H9 (cell line): ENCODE measurements around the gene FAM149A. TPM values are rescaled to one million over a fixed set of nuclear protein-coding genes. Genes with fewer than 3 reads are reported as not detected.

Source experiments
- DNase-seq: peaks from one replicate; pipeline ENCODE4 v3.0.0-alpha.2; 2017
- H2AFZ ChIP-seq: one replicate; pipeline ENCODE4 v1.6.1; 2013; ENCODE audit warnings: mild to moderate bottlenecking, low read length, control low read depth, moderate library complexity
- H2AK5ac ChIP-seq: 2 replicates; pipeline ENCODE4 v1.6.1; 2013; ENCODE audit warnings: low read length, control low read depth, mixed read lengths; ENCODE audit not compliant: insufficient read length
- H2BK120ac ChIP-seq: one replicate; pipeline ENCODE4 v1.6.1; 2013; ENCODE audit warnings: low read depth, mild to moderate bottlenecking, low read length, control low read depth, inconsistent platforms; ENCODE audit not compliant: poor library complexity, severe bottlenecking
- H2BK12ac ChIP-seq: 2 replicates; pipeline ENCODE4 v1.6.1; 2013; ENCODE audit warnings: low read length, control low read depth, mixed read lengths, low read depth; ENCODE audit not compliant: insufficient read length
- H2BK15ac ChIP-seq: 2 replicates; pipeline ENCODE4 v1.6.1; 2013; ENCODE audit warnings: low read depth, low read length, control low read depth
- H2BK20ac ChIP-seq: one replicate; pipeline ENCODE4 v1.6.1; 2013; ENCODE audit warnings: low read depth, mild to moderate bottlenecking, low read length, control low read depth, inconsistent platforms; ENCODE audit not compliant: poor library complexity, severe bottlenecking
- H2BK5ac ChIP-seq: 2 replicates; pipeline ENCODE4 v1.6.1; 2013; ENCODE audit warnings: low read length, control low read depth, mixed read lengths; ENCODE audit not compliant: insufficient read length
- H3K14ac ChIP-seq: 2 replicates; pipeline ENCODE4 v1.6.1; 2013; ENCODE audit warnings: low read length, control low read depth; ENCODE audit not compliant: insufficient read depth
- H3K18ac ChIP-seq: 2 replicates; pipeline ENCODE4 v1.6.1; 2013; ENCODE audit warnings: low read depth, mild to moderate bottlenecking, mixed read lengths, low read length, control low read depth; ENCODE audit not compliant: insufficient read length
- H3K23ac ChIP-seq: 2 replicates; pipeline ENCODE4 v1.6.1; 2013; ENCODE audit warnings: low read length, control low read depth, mixed read lengths, low read depth; ENCODE audit not compliant: insufficient read length
- H3K23me2 ChIP-seq: 2 replicates; pipeline ENCODE4 v1.6.1; 2013; ENCODE audit warnings: low read depth, mild to moderate bottlenecking, mixed read lengths, low read length, control low read depth; ENCODE audit not compliant: insufficient read length, poor library complexity, severe bottlenecking
- H3K27ac ChIP-seq: 2 replicates; pipeline ENCODE4 v1.5.1; 2013; ENCODE audit warnings: low read length, control low read depth, mixed read lengths, low read depth; ENCODE audit not compliant: insufficient read length
- H3K27me3 ChIP-seq: 2 replicates; pipeline ENCODE4 v1.6.1; 2013; ENCODE audit warnings: low read length, control low read depth, inconsistent platforms; ENCODE audit not compliant: insufficient read depth
- H3K4ac ChIP-seq: 2 replicates; pipeline ENCODE4 v1.6.1; 2013; ENCODE audit warnings: low read depth, mild to moderate bottlenecking, control low read depth, inconsistent platforms, low read length, moderate library complexity
- H3K4me1 ChIP-seq: 2 replicates; pipeline ENCODE4 v1.6.1; 2013; ENCODE audit warnings: low read length, control low read depth, inconsistent platforms; ENCODE audit not compliant: insufficient read depth
- H3K4me2 ChIP-seq: 2 replicates; pipeline ENCODE4 v1.6.1; 2013; ENCODE audit warnings: low read length, control low read depth, mixed read lengths; ENCODE audit not compliant: insufficient read length, insufficient read depth
- H3K56ac ChIP-seq: 2 replicates; pipeline ENCODE4 v1.6.1; 2013; ENCODE audit warnings: low read depth, mild to moderate bottlenecking, mixed read lengths, low read length, control low read depth; ENCODE audit not compliant: insufficient read length
- H3K79me1 ChIP-seq: 2 replicates; pipeline ENCODE4 v1.6.1; 2013; ENCODE audit warnings: low read depth, mild to moderate bottlenecking, moderate library complexity, low read length, control low read depth, inconsistent platforms; ENCODE audit not compliant: insufficient read depth, poor library complexity, severe bottlenecking
- H3K79me2 ChIP-seq: 2 replicates; pipeline ENCODE4 v1.6.1; 2013; ENCODE audit warnings: low read length, control low read depth, inconsistent platforms; ENCODE audit not compliant: insufficient read depth
- H3K9ac ChIP-seq: 2 replicates; pipeline ENCODE4 v1.6.1; 2013; ENCODE audit warnings: low read length, control low read depth, mixed read lengths; ENCODE audit not compliant: insufficient read length; ENCODE audit errors: extremely low read depth
- H3K9me3 ChIP-seq: one replicate; pipeline ENCODE4 v1.6.1; 2013; ENCODE audit warnings: low read depth, low read length, inconsistent platforms; ENCODE audit not compliant: control insufficient read depth
- H3T11ph ChIP-seq: one replicate; pipeline ENCODE4 v1.6.1; 2013; ENCODE audit warnings: mild to moderate bottlenecking, low read length, control low read depth, inconsistent platforms
- H4K20me1 ChIP-seq: one replicate; pipeline ENCODE4 v1.6.1; 2013; ENCODE audit not compliant: control insufficient read depth, insufficient read length, insufficient read depth
- H4K5ac ChIP-seq: 2 replicates; pipeline ENCODE4 v1.6.1; 2013; ENCODE audit warnings: low read depth, mild to moderate bottlenecking, mixed read lengths, low read length, control low read depth; ENCODE audit not compliant: insufficient read length
- H4K8ac ChIP-seq: replicated peaks from 2 replicates; pipeline ENCODE4 v1.6.1; 2013; ENCODE audit warnings: low read length, control low read depth, mixed read lengths, low read depth; ENCODE audit not compliant: insufficient read length
- H4K91ac ChIP-seq: 2 replicates; pipeline ENCODE4 v1.6.1; 2013; ENCODE audit warnings: low read depth, mild to moderate bottlenecking, moderate library complexity, mixed read lengths, low read length, control low read depth; ENCODE audit not compliant: insufficient read length
- H3K27ac Mint-ChIP-seq, 3 experiments: 2 replicates in 2 of 3; 3 replicates in 1 of 3; pipeline ENCODE4 v1.8.0; 2020 to 2021; ENCODE audit warnings: mixed read lengths in 3 of 3, mild to moderate bottlenecking in 1 of 3, moderate library complexity in 1 of 3
- H3K27me3 Mint-ChIP-seq: 2 replicates; pipeline ENCODE4 v1.8.0; 2021; ENCODE audit warnings: low read depth, mild to moderate bottlenecking, moderate library complexity, mixed read lengths
- H3K36me3 Mint-ChIP-seq, 3 experiments: 2 replicates in 2 of 3; 3 replicates in 1 of 3; pipeline ENCODE4 v1.8.0; 2020 to 2021; ENCODE audit warnings: low read depth in 3 of 3, mixed read lengths in 3 of 3; ENCODE audit not compliant: insufficient read depth in 1 of 3
- H3K4me1 Mint-ChIP-seq, 2 experiments: 2 replicates each; pipeline ENCODE4 v1.8.0; 2020; ENCODE audit warnings: mixed read lengths in 2 of 2
- H3K4me3 Mint-ChIP-seq, 2 experiments: 2 replicates in 1 of 2; 3 replicates in 1 of 2; pipeline ENCODE4 v1.8.0; 2020 to 2021; ENCODE audit warnings: mild to moderate bottlenecking in 2 of 2, mixed read lengths in 2 of 2, moderate library complexity in 1 of 2
- H3K9me3 Mint-ChIP-seq, 2 experiments: 2 replicates in 1 of 2; 3 replicates in 1 of 2; pipeline ENCODE4 v1.8.0; 2020; ENCODE audit warnings: mild to moderate bottlenecking in 2 of 2, mixed read lengths in 2 of 2, moderate library complexity in 1 of 2
- WGBS: extraction: QIAGEN DNeasy Blood & Tissue Kit; methylation state at CpG from one replicate; pipeline ENCODE4 v1.1.7; 2013; ENCODE audit warnings: missing lambda C conversion rate, low lambda C conversion rate, mixed read lengths; ENCODE audit not compliant: insufficient read length; ENCODE audit errors: extremely low coverage; 5-methylcytosine and 5-hydroxymethylcytosine counted together
- total RNA-seq: library from RNA; stranded (reverse); gene quantifications from 2 replicates; pipeline ENCODE4 v1.2.1, GENCODE V29; 2021
- TF ChIP-seq, protein P1 (sequence below): fragments of 200-600 bp; sonication (generic); conservative IDR thresholded peaks from 3 replicates; pipeline ENCODE4 v1.8.0; 2021; ENCODE audit warnings: antibody characterized with exemption, mild to moderate bottlenecking

FAM149A gene
- total RNA-seq, 1 experiment from 2014 or later: 5.9 TPM

GRCh38 chr4:186097386-186097785, 7.1 kb upstream of the FAM149A start:
- no peak overlapping the region for H3K27ac Mint-ChIP-seq

More at GRCh38 chr4:186097386-186097785, 7.1 kb upstream of the FAM149A start:
- H3K27me3 ChIP-seq: no peaks in the 10 kb centered on the region
- no peaks in the 10 kb centered on the region for H3K79me2 ChIP-seq
- no peaks in the 10 kb centered on the region for H3K4me1 ChIP-seq
- H3K27me3 Mint-ChIP-seq: peaks cover 9% of the 10 kb centered on the region
- no peak for DNase-seq
- no peak overlapping the region for H4K5ac ChIP-seq
- H4K20me1 ChIP-seq: no peaks in the 10 kb centered on the region
- H3K4me1 Mint-ChIP-seq: peaks cover 6 to 8% of the 10 kb centered on the region in 2 experiments; a peak in 3 of 4 replicates
- H3K23ac ChIP-seq: no peak overlapping the region
- no peak overlapping the region for H2AFZ ChIP-seq
- H3K27ac ChIP-seq: no peak overlapping the region
- H3K9me3 Mint-ChIP-seq: no peaks in the 10 kb centered on the region
- no peak overlapping the region for H3K9ac ChIP-seq
- H3K36me3 Mint-ChIP-seq: no peaks in the 10 kb centered on the region
- no peak overlapping the region for H2BK20ac ChIP-seq
- no peak overlapping the region for H3K4ac ChIP-seq
- no peak overlapping the region for H2BK120ac ChIP-seq
- H3K4me2 ChIP-seq: no peak overlapping the region
- H3K79me1 ChIP-seq: no peaks in the 10 kb centered on the region
- TF ChIP-seq, protein P1, sequence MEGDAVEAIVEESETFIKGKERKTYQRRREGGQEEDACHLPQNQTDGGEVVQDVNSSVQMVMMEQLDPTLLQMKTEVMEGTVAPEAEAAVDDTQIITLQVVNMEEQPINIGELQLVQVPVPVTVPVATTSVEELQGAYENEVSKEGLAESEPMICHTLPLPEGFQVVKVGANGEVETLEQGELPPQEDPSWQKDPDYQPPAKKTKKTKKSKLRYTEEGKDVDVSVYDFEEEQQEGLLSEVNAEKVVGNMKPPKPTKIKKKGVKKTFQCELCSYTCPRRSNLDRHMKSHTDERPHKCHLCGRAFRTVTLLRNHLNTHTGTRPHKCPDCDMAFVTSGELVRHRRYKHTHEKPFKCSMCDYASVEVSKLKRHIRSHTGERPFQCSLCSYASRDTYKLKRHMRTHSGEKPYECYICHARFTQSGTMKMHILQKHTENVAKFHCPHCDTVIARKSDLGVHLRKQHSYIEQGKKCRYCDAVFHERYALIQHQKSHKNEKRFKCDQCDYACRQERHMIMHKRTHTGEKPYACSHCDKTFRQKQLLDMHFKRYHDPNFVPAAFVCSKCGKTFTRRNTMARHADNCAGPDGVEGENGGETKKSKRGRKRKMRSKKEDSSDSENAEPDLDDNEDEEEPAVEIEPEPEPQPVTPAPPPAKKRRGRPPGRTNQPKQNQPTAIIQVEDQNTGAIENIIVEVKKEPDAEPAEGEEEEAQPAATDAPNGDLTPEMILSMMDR: no peak
- no peak overlapping the region for H3K14ac ChIP-seq
- H2BK15ac ChIP-seq: no peak overlapping the region
- no peak overlapping the region for H2AK5ac ChIP-seq
- H3K9me3 ChIP-seq: no peaks in the 10 kb centered on the region
- H3K56ac ChIP-seq: no peak overlapping the region
- H3K18ac ChIP-seq: no peak overlapping the region
- H4K91ac ChIP-seq: no peak overlapping the region
- H2BK5ac ChIP-seq: no peak overlapping the region
- no peak overlapping the region for H4K8ac ChIP-seq
- H2BK12ac ChIP-seq: no peak overlapping the region
- no peak overlapping the region for H3T11ph ChIP-seq
- no CpG with 5 or more reads among the region's 5 CpGs for WGBS
- H3K4me3 Mint-ChIP-seq: no peak overlapping the region
- H3K23me2 ChIP-seq: no peaks in the 10 kb centered on the region
